ENCODE measurements around the gene PRICKLE1.

Gene PRICKLE1

GRCh38 chr12:42588524-42589464 is 752 bp downstream of the PRICKLE1 start:
- peak in 1 of 2 donors; percentile 13 for DNase-seq

GRCh38 chr12:42587601-42588523 is 1.7 kb downstream of the PRICKLE1 start:
- no peak for DNase-seq

GRCh38 chr12:42586268-42586667 is 3.3 kb downstream of the PRICKLE1 start:
- DNase-seq = no peak

- DNase-seq = no peak
These were observed 3.7 kb downstream of the PRICKLE1 start for GRCh38 chr12:42585841-42586216.

- no peak for DNase-seq
These were observed 4.2 kb downstream of the PRICKLE1 start for GRCh38 chr12:42585154-42585840.

- DNase-seq = no peak
These were observed 4.9 kb downstream of the PRICKLE1 start for GRCh38 chr12:42584651-42585111.

GRCh38 chr12:42583016-42583415 is 6.5 kb downstream of the PRICKLE1 start:
- DNase-seq = no peak

GRCh38 chr12:42582498-42582897 is 7.0 kb downstream of the PRICKLE1 start:
- no peak for DNase-seq

GRCh38 chr12:42582050-42582449 is 7.5 kb downstream of the PRICKLE1 start:
- DNase-seq = no peak

- no peak for DNase-seq
These were observed 13.2 kb downstream of the PRICKLE1 start for GRCh38 chr12:42576374-42576773.

GRCh38 chr12:42575717-42576116 is 13.8 kb downstream of the PRICKLE1 start:
- DNase-seq = no peak

- DNase-seq = no peak
These were observed 14.7 kb downstream of the PRICKLE1 start for GRCh38 chr12:42574851-42575266.

- DNase-seq = no peak
These were observed 18.1 kb downstream of the PRICKLE1 start for GRCh38 chr12:42571327-42572009.

GRCh38 chr12:42570076-42570475 is 19.5 kb downstream of the PRICKLE1 start:
- DNase-seq = no peak

GRCh38 chr12:42568952-42569915 is 20.3 kb downstream of the PRICKLE1 start:
- no peak for DNase-seq

GRCh38 chr12:42565633-42566032 is 23.9 kb downstream of the PRICKLE1 start:
- no peak for DNase-seq

- no peak for DNase-seq
These were observed 24.6 kb downstream of the PRICKLE1 start for GRCh38 chr12:42564996-42565395.

GRCh38 chr12:42564556-42564955 is 25.0 kb downstream of the PRICKLE1 start:
- no peak for DNase-seq

GRCh38 chr12:42560977-42561376 is 28.6 kb downstream of the PRICKLE1 start:
- DNase-seq = no peak

GRCh38 chr12:42557586-42558172 is 31.9 kb downstream of the PRICKLE1 start:
- DNase-seq = no peak

- DNase-seq = no peak
These were observed 32.6 kb downstream of the PRICKLE1 start for GRCh38 chr12:42556917-42557316.

Measured in stimulated activated CD4-positive, alpha-beta T cell treated with anti-CD3 and anti-CD28 coated beads, Interleukin-2, amount 100 ng/mL, for 24 hours (primary cell).